ENCODE results near the gene CMIP. TPM values are rescaled to one million over a fixed set of nuclear protein-coding genes. Genes with fewer than 3 reads are reported as not detected.

The CMIP gene
- total RNA-seq, 1 donor from 2014 or later = 45.8 TPM

GRCh38 chr16:81616321-81617020 is 171.9 kb downstream of the CMIP start:
- no peaks in the 10 kb centered on the region for H3K27me3 Mint-ChIP-seq (ENCODE audit: insufficient read depth)

GRCh38 chr16:81617021-81617346 is 172.4 kb downstream of the CMIP start:
- no peaks in the 10 kb centered on the region for H3K9me3 Mint-ChIP-seq
- H3K27me3 Mint-ChIP-seq (ENCODE audit: insufficient read depth) = no peaks in the 10 kb centered on the region
- H3K4me1 Mint-ChIP-seq (ENCODE audit: low read depth) = peaks cover 19% of the 10 kb centered on the region
- H3K4me3 Mint-ChIP-seq = peak overlapping the region; percentile 62
- no peak for DNase-seq (ENCODE audit: low spot score)
- H3K36me3 Mint-ChIP-seq (ENCODE audit: low read depth) = peaks cover 14% of the 10 kb centered on the region
- intact Hi-C loops (cut with micrococcal nuclease) = loop anchor here (2.0 kb wide), 1 partner anchor 48 kb away; no protein-coding TSS in a partner anchor
- peak overlapping the region; percentile 93 for H3K27ac Mint-ChIP-seq

More at GRCh38 chr16:81616321-81617020, 171.9 kb downstream of the CMIP start:
- Mint-ChIP-seq H3K4me1 (ENCODE audit: low read depth) (peaks cover 19% of the 10 kb centered on the region), H3K27ac (peak overlapping the region; percentile 93), H3K36me3 (ENCODE audit: low read depth) (peaks cover 12% of the 10 kb centered on the region), H3K4me3 (peak overlapping the region; percentile 62), H3K9me3 (no peaks in the 10 kb centered on the region)
- DNase-seq (ENCODE audit: low spot score) = peak; percentile 70
- intact Hi-C loops (cut with micrococcal nuclease) = loop anchor here (1.0 to 2.0 kb wide), 4 partner anchors 10 to 48 kb away; no protein-coding TSS in a partner anchor

- intact Hi-C loops (cut with micrococcal nuclease) = no loop called here
- no peaks in the 10 kb centered on the region for H3K9me3 Mint-ChIP-seq
- H3K27ac Mint-ChIP-seq = no peak overlapping the region
- no peaks in the 10 kb centered on the region for H3K27me3 Mint-ChIP-seq (ENCODE audit: insufficient read depth)
- H3K36me3 Mint-ChIP-seq (ENCODE audit: low read depth) = peaks cover 18% of the 10 kb centered on the region
- H3K4me1 Mint-ChIP-seq (ENCODE audit: low read depth) = peaks cover 19% of the 10 kb centered on the region
- H3K4me3 Mint-ChIP-seq = no peak overlapping the region
- no peak for DNase-seq (ENCODE audit: low spot score)
Measured at GRCh38 chr16:81618187-81618586, 173.6 kb downstream of the CMIP start.

- H3K36me3 Mint-ChIP-seq (ENCODE audit: low read depth) = peaks cover 18% of the 10 kb centered on the region
- H3K4me3 Mint-ChIP-seq = no peak overlapping the region
- peaks cover 24% of the 10 kb centered on the region for H3K4me1 Mint-ChIP-seq (ENCODE audit: low read depth)
- intact Hi-C loops (cut with micrococcal nuclease) = no loop called here
- H3K27ac Mint-ChIP-seq = no peak overlapping the region
- DNase-seq (ENCODE audit: low spot score) = no peak
- H3K9me3 Mint-ChIP-seq = no peaks in the 10 kb centered on the region
- H3K27me3 Mint-ChIP-seq (ENCODE audit: insufficient read depth) = no peaks in the 10 kb centered on the region
Measured at GRCh38 chr16:81618661-81619060, 174.1 kb downstream of the CMIP start.

GRCh38 chr16:81620029-81620428 is 175.4 kb downstream of the CMIP start:
- Mint-ChIP-seq H3K27ac (no peak overlapping the region), H3K9me3 (no peaks in the 10 kb centered on the region), H3K4me1 (ENCODE audit: low read depth) (peaks cover 37% of the 10 kb centered on the region), H3K27me3 (ENCODE audit: insufficient read depth) (no peaks in the 10 kb centered on the region), H3K36me3 (ENCODE audit: low read depth) (peaks cover 18% of the 10 kb centered on the region), H3K4me3 (no peak overlapping the region)
- DNase-seq (ENCODE audit: low spot score) = no peak
- intact Hi-C loops (cut with micrococcal nuclease) = no loop called here

- peaks cover 37% of the 10 kb centered on the region for H3K4me1 Mint-ChIP-seq (ENCODE audit: low read depth)
- H3K36me3 Mint-ChIP-seq (ENCODE audit: low read depth) = peaks cover 18% of the 10 kb centered on the region
- no peak overlapping the region for H3K27ac Mint-ChIP-seq
- no peaks in the 10 kb centered on the region for H3K27me3 Mint-ChIP-seq (ENCODE audit: insufficient read depth)
- DNase-seq (ENCODE audit: low spot score) = no peak
- intact Hi-C loops (cut with micrococcal nuclease) = no loop called here
- H3K9me3 Mint-ChIP-seq = no peaks in the 10 kb centered on the region
- no peak overlapping the region for H3K4me3 Mint-ChIP-seq
Measured at GRCh38 chr16:81620796-81621195, 176.2 kb downstream of the CMIP start.

GRCh38 chr16:81621496-81621895 is 176.9 kb downstream of the CMIP start:
- peaks cover 18% of the 10 kb centered on the region for H3K36me3 Mint-ChIP-seq (ENCODE audit: low read depth)
- peaks cover 31% of the 10 kb centered on the region for H3K4me1 Mint-ChIP-seq (ENCODE audit: low read depth)
- H3K4me3 Mint-ChIP-seq = no peak overlapping the region
- no peak for DNase-seq (ENCODE audit: low spot score)
- intact Hi-C loops (cut with micrococcal nuclease) = no loop called here
- no peaks in the 10 kb centered on the region for H3K27me3 Mint-ChIP-seq (ENCODE audit: insufficient read depth)
- no peaks in the 10 kb centered on the region for H3K9me3 Mint-ChIP-seq
- H3K27ac Mint-ChIP-seq = no peak overlapping the region

GRCh38 chr16:81623365-81624102 is 178.9 kb downstream of the CMIP start:
- no peaks in the 10 kb centered on the region for H3K9me3 Mint-ChIP-seq
- H3K27ac Mint-ChIP-seq = peak overlapping the region; percentile 70
- no peaks in the 10 kb centered on the region for H3K27me3 Mint-ChIP-seq (ENCODE audit: insufficient read depth)
- intact Hi-C loops (cut with micrococcal nuclease) = loop anchor here (1.0 to 2.0 kb wide), 8 partner anchors 9 to 257 kb away; no protein-coding TSS in a partner anchor
- H3K36me3 Mint-ChIP-seq (ENCODE audit: low read depth) = peaks cover 11% of the 10 kb centered on the region
- H3K4me3 Mint-ChIP-seq = no peak overlapping the region
- H3K4me1 Mint-ChIP-seq (ENCODE audit: low read depth) = peaks cover 25% of the 10 kb centered on the region
- DNase-seq (ENCODE audit: low spot score) = peak; percentile 42

- Mint-ChIP-seq H3K4me1 (ENCODE audit: low read depth) (peaks cover 29% of the 10 kb centered on the region), H3K27me3 (ENCODE audit: insufficient read depth) (no peaks in the 10 kb centered on the region), H3K36me3 (ENCODE audit: low read depth) (peaks cover 7% of the 10 kb centered on the region), H3K9me3 (no peaks in the 10 kb centered on the region), H3K27ac (peak overlapping the region; percentile 26), H3K4me3 (no peak overlapping the region)
- intact Hi-C loops (cut with micrococcal nuclease) = no loop called here
- DNase-seq (ENCODE audit: low spot score) = no peak
Measured at GRCh38 chr16:81624403-81624759, 179.8 kb downstream of the CMIP start.

- no peak overlapping the region for H3K4me3 Mint-ChIP-seq
- H3K27me3 Mint-ChIP-seq (ENCODE audit: insufficient read depth) = no peaks in the 10 kb centered on the region
- H3K27ac Mint-ChIP-seq = no peak overlapping the region
- intact Hi-C loops (cut with micrococcal nuclease) = no loop called here
- peaks cover 34% of the 10 kb centered on the region for H3K4me1 Mint-ChIP-seq (ENCODE audit: low read depth)
- DNase-seq (ENCODE audit: low spot score) = no peak
- no peaks in the 10 kb centered on the region for H3K9me3 Mint-ChIP-seq
- H3K36me3 Mint-ChIP-seq (ENCODE audit: low read depth) = peaks cover 7% of the 10 kb centered on the region
Measured at GRCh38 chr16:81624760-81625543, 180.3 kb downstream of the CMIP start.

- Mint-ChIP-seq H3K27ac (no peak overlapping the region), H3K4me3 (no peak overlapping the region), H3K27me3 (ENCODE audit: insufficient read depth) (no peaks in the 10 kb centered on the region), H3K9me3 (no peaks in the 10 kb centered on the region), H3K4me1 (ENCODE audit: low read depth) (peaks cover 31% of the 10 kb centered on the region), H3K36me3 (ENCODE audit: low read depth) (peaks cover 7% of the 10 kb centered on the region)
- intact Hi-C loops (cut with micrococcal nuclease) = loop anchor here (1.0 kb wide), 3 partner anchors 9 to 181 kb away; partner anchors contain the start of gene CMIP
- peak; percentile 34 for DNase-seq (ENCODE audit: low spot score)
Measured at GRCh38 chr16:81625544-81626153, 181.0 kb downstream of the CMIP start.

- H3K4me1 Mint-ChIP-seq (ENCODE audit: low read depth) = peaks cover 35% of the 10 kb centered on the region
- peaks cover 6% of the 10 kb centered on the region for H3K36me3 Mint-ChIP-seq (ENCODE audit: low read depth)
- no peak overlapping the region for H3K27ac Mint-ChIP-seq
- H3K4me3 Mint-ChIP-seq = no peak overlapping the region
- H3K27me3 Mint-ChIP-seq (ENCODE audit: insufficient read depth) = no peaks in the 10 kb centered on the region
- DNase-seq (ENCODE audit: low spot score) = peak; percentile 29
- intact Hi-C loops (cut with micrococcal nuclease) = loop anchor here (1.0 kb wide), 3 partner anchors 10 to 182 kb away; partner anchors contain the start of gene CMIP
- H3K9me3 Mint-ChIP-seq = no peaks in the 10 kb centered on the region
Measured at GRCh38 chr16:81626181-81626674, 181.6 kb downstream of the CMIP start.
